ENCODE data around the gene HCFC1R1. TPM values are rescaled to one million over a fixed set of nuclear protein-coding genes. Genes with fewer than 3 reads are reported as not detected.

Gene HCFC1R1
- total and polyA plus RNA-seq, 2 of the 8 experiments (the other 6 are each of a cell fraction or from before 2014, with no cell fraction given): 72.7 to 138 TPM

DNA sequence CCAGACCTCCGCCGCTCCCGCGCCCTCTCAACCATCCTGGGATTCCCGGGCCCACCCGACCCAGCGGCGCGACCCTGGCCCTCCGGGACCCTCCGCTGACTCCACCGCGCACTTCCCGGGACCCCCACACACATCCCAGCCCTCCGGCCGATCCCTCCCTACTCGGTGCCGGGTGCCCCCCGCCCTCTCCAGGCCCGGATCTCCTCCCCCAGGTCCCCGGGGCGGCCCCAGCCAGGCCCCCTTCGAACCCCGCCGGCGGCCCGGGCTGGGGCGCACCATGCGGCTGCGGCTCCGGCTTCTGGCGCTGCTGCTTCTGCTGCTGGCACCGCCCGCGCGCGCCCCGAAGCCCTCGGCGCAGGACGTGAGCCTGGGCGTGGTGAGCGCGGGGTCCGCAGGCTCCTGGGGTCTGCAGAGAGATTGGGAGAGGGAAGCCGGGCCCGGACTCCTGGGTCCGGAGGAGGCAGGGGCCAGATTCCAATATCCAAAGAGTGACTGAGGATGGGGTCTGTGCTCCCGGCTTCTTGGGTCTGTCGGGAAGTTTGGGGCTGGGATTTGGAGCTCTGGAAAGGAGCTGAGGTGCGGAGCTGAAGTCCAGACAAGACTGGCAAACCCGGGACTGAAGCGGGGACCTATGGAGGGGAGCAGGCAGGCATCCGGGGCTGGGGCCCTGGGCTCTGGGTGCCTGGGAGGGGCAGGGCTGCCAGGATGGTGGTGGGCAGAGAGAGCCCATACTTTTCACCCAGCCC lies 23.1 kb upstream of the HCFC1R1 start:
- H2BK15ac ChIP-seq (ENCODE audit: low read length): no peak overlapping the region
- peaks cover 0 to 16% of the 10 kb centered on the region in 2 experiments for H4K20me1 ChIP-seq (replicated peaks in 1 of 2; ENCODE audit: control insufficient read depth in 1 of 2, insufficient read depth in 2 of 2, low read length in 2 of 2)
- peak overlapping the region; percentile 54 for H4K91ac ChIP-seq (replicated peaks; ENCODE audit: insufficient read length, low read length)
- 3% methylated on average over 27 of the region's 54 CpGs; no CpG with 5 or more reads in 1 of the 2 experiments for WGBS, 2 experiments (ENCODE audit: extremely low coverage in 1 of 2, insufficient coverage in 1 of 2, insufficient read length in 1 of 2, insufficient replicate concordance in 2 of 2, low coverage in 1 of 2, low lambda C conversion rate in 2 of 2, missing lambda C conversion rate in 1 of 2)
- peak overlapping the region; percentile 48 for H3K18ac ChIP-seq (ENCODE audit: extremely low read depth, low read length)
- peak in 1 of 2 experiments; percentile 84 for DNase-seq (ENCODE audit: low read depth in 1 of 2, low spot score in 2 of 2)
- peaks cover 0 to 5% of the 10 kb centered on the region in 2 experiments; a peak in 1 of 4 replicates for H3K79me2 ChIP-seq (ENCODE audit: control insufficient read depth in 1 of 2, insufficient read depth in 2 of 2, low read length in 2 of 2)
- no peak overlapping the region for H2BK20ac ChIP-seq (ENCODE audit: low read length)
- H3K56ac ChIP-seq (replicated peaks; ENCODE audit: insufficient read length, low read depth, low read length): peak overlapping the region; percentile 16
- ChIA-PET POLR2A (ENCODE audit: partially characterized antibody) (interaction anchor here (0.8 to 6.1 kb wide), 24 partner anchors 9 to 143 kb away, joined by 3 to 94 read pairs (median 6); partner anchors contain the start of genes CLDN6, HCFC1R1, IL32 and PAQR4), CTCF (ENCODE audit: partially characterized antibody) (interaction anchor here (0.6 to 7.4 kb wide), 12 partner anchors 8 to 1355 kb away, joined by 3 to 117 read pairs (median 6); partner anchors contain the start of genes ZNF213 and ZSCAN10)
- peak overlapping the region; percentile 79 to 84 for H3K4me2 ChIP-seq (ENCODE audit: insufficient read depth in 1 of 2, low read depth in 2 of 2, low read length in 2 of 2)
- peaks cover 0 to 3% (median 0%) of the 10 kb centered on the region in 4 experiments; a peak in 3 of 7 replicates for H3K4me1 ChIP-seq (replicated peaks in 1 of 4; ENCODE audit: control insufficient read depth in 3 of 4, insufficient read depth in 4 of 4, low read length in 3 of 4)
- H3K14ac ChIP-seq (ENCODE audit: insufficient read length): no peak overlapping the region
- H3K27ac ChIP-seq (ENCODE audit: low read depth, low read length): no peak overlapping the region
- H3K79me1 ChIP-seq (ENCODE audit: low read depth, low read length): no peaks in the 10 kb centered on the region
- H3K9me3 ChIP-seq (ENCODE audit: insufficient read depth in 2 of 2, low read depth in 1 of 2, low read length in 1 of 2): no peaks in the 10 kb centered on the region
- H3K23me2 ChIP-seq (ENCODE audit: low read depth, low read length): peaks cover 6% of the 10 kb centered on the region; the same call in 1 of the 2 replicates
- H3K23ac ChIP-seq (ENCODE audit: insufficient read length): no peak overlapping the region
- H3K36me3 ChIP-seq (ENCODE audit: control insufficient read depth in 2 of 4, insufficient read depth in 4 of 4, low read length in 3 of 4): no peaks in the 10 kb centered on the region
- no peak overlapping the region for H2AK5ac ChIP-seq (ENCODE audit: low read depth, low read length)
- H3K9ac ChIP-seq (replicated peaks in 1 of 4; ENCODE audit: extremely low read depth in 1 of 4, low read depth in 3 of 4, low read length in 3 of 4): peak overlapping the region in 3 of 4 experiments; percentile 5 to 57 (median 31); a peak in 2 of 7 replicates
- no peak overlapping the region for H2AFZ ChIP-seq (ENCODE audit: low read length)
- FAIRE-seq: no peak
- H3K4me3 ChIP-seq (ENCODE audit: extremely low read depth in 1 of 4, insufficient read depth in 2 of 4, low read depth in 3 of 4, low read length in 4 of 4): peak overlapping the region; percentile 66 to 89 (median 80)
- H2BK12ac ChIP-seq (ENCODE audit: low read depth, low read length): no peak overlapping the region
- H3K27me3 ChIP-seq (replicated peaks in 1 of 4; ENCODE audit: control insufficient read depth in 3 of 4, extremely low read depth in 1 of 4, insufficient read depth in 3 of 4, low read length in 3 of 4): peaks cover 0 to 8% (median 3%) of the 10 kb centered on the region in 4 experiments; a peak in 6 of 7 replicates
- H4K5ac ChIP-seq (ENCODE audit: insufficient read length, low read depth, low read length): peak overlapping the region; percentile 97
- H4K8ac ChIP-seq (ENCODE audit: extremely low read depth, insufficient read depth, low read length): peak overlapping the region; percentile 79; the same call in 1 of the 2 replicates
- H3K4ac ChIP-seq (replicated peaks; ENCODE audit: insufficient read length, low read depth, low read length): no peak overlapping the region
- H2BK5ac ChIP-seq (ENCODE audit: low read depth, low read length): no peak overlapping the region; the same call in 1 of the 2 replicates
- H2BK120ac ChIP-seq (replicated peaks; ENCODE audit: low read depth, low read length): no peak overlapping the region
- peak; percentile 9 for TF ChIP-seq ASH2L (IDR thresholded peaks at IDR 0.05; ENCODE audit: low read length)
- peak; percentile 43; the same call in 1 of the 2 replicates for TF ChIP-seq TAF1 (IDR thresholded peaks at IDR 0.05; ENCODE audit: low read depth, low read length)
- TF ChIP-seq GABPA (IDR thresholded peaks at IDR 0.05; ENCODE audit: borderline replicate concordance, insufficient read depth, low read length): no peak
- no peak for TF ChIP-seq CREB1 (IDR thresholded peaks at IDR 0.05)
- no peak for TF ChIP-seq SP1 (IDR thresholded peaks at IDR 0.05; ENCODE audit: low read depth, low read length)
- TF ChIP-seq SIN3A (conservative IDR thresholded peaks at IDR 0.05 in 1 of 2, IDR thresholded peaks at IDR 0.05 in 1 of 2; ENCODE audit: low read depth in 1 of 2, low read length in 2 of 2): peak in 1 of 2 experiments; percentile 70; a peak in 1 of 4 replicates
- TF ChIP-seq SIX5 (IDR thresholded peaks at IDR 0.05; ENCODE audit: low read depth, low read length): no peak
- no peak for TF ChIP-seq TBP (IDR thresholded peaks at IDR 0.05; ENCODE audit: low read depth, low read length)
- TF ChIP-seq, protein P1, sequence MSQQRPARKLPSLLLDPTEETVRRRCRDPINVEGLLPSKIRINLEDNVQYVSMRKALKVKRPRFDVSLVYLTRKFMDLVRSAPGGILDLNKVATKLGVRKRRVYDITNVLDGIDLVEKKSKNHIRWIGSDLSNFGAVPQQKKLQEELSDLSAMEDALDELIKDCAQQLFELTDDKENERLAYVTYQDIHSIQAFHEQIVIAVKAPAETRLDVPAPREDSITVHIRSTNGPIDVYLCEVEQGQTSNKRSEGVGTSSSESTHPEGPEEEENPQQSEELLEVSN (IDR thresholded peaks at IDR 0.05): peak; percentile 20
- TF ChIP-seq EP300 (IDR thresholded peaks at IDR 0.05; ENCODE audit: borderline replicate concordance in 1 of 2, low read depth in 2 of 2, low read length in 2 of 2): no peak
- TF ChIP-seq SUZ12 (IDR thresholded peaks at IDR 0.05; ENCODE audit: low read length): no peak

Data from H1 (cell line).